Cardiac muscle cell (in vitro differentiated cells and primary cell): Measurements from ENCODE around the gene SRP72. TPM values are rescaled to one million over a fixed set of nuclear protein-coding genes. Genes with fewer than 3 reads are reported as not detected.

ENCODE experiments used
- DNase-seq, 2 donors: peaks; one replicate each; pipeline versions ENCODE4 v3.0.0 to v3.0.0-alpha.2; 2010 to 2017; ENCODE audit warnings: low read depth in 1 of 2, low spot score in 1 of 2
- H3K27ac ChIP-seq: fragments of 200-600 bp; sonication (generic); 2 replicates; pipeline ENCODE4 v1.5.1; 2016
- H3K27me3 ChIP-seq: fragments of 200-600 bp; sonication (generic); 2 replicates; pipeline ENCODE4 v1.6.0; 2016; ENCODE audit warnings: control low read depth
- H3K36me3 ChIP-seq: fragments of 200-600 bp; sonication (generic); 2 replicates; pipeline ENCODE4 v1.5.1; 2016; ENCODE audit warnings: control low read depth
- H3K4me1 ChIP-seq: fragments of 200-600 bp; sonication (generic); 2 replicates; pipeline ENCODE4 v1.8.1; 2017; ENCODE audit warnings: low read depth, mild to moderate bottlenecking, mixed run types
- H3K4me3 ChIP-seq: fragments of 200-600 bp; sonication (generic); 2 replicates; pipeline ENCODE4 v1.5.1; 2016; ENCODE audit warnings: mild to moderate bottlenecking
- H3K9me3 ChIP-seq: fragments of 200-600 bp; sonication (generic); 2 replicates; pipeline ENCODE4 v1.5.1; 2017; ENCODE audit warnings: low read depth, mild to moderate bottlenecking, control low read depth
- polyA plus RNA-seq: library from polyadenylated mRNA; unstranded; fragments of >200 nt; fragmentation: Nextera tagmentation; extraction: Ambion mirVana; gene quantifications from 2 replicates; pipeline ENCODE4 v1.2.1, GENCODE V29; 2016
- total RNA-seq: library from RNA; depleted of rRNA; stranded (reverse); fragments of >200 nt; gene quantifications from 2 replicates; pipeline ENCODE4 v1.2.3, GENCODE V29; 2016
- TF ChIP-seq, protein P1 (sequence below): IDR thresholded peaks from 2 replicates; pipeline ENCODE4 v1.5.1; 2012; ENCODE audit warnings: low read depth, mild to moderate bottlenecking, low read length

Gene SRP72
- total and polyA plus RNA-seq, 2 experiments from 2014 or later, result 46.9 to 87.1 TPM

DNA sequence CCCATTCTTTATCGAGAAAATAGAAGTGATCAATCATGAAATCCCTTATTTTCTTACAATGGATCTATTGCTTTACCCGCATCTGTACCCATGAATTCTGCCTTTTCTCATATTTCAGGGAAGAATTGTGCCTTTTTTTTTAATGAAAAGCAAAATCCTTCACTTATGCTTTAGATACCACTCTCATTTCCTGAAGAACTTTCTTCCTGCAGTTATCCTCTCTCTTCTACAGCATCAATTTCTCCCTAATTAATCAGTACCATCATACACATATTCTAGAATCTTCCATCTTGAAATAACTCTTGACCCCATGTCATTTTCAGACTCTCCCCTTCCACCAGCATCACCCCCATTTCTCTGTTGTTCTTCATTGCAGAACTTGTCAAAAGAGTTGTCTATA lies 64.8 kb downstream of the SRP72 start:
- TF ChIP-seq, protein P1, sequence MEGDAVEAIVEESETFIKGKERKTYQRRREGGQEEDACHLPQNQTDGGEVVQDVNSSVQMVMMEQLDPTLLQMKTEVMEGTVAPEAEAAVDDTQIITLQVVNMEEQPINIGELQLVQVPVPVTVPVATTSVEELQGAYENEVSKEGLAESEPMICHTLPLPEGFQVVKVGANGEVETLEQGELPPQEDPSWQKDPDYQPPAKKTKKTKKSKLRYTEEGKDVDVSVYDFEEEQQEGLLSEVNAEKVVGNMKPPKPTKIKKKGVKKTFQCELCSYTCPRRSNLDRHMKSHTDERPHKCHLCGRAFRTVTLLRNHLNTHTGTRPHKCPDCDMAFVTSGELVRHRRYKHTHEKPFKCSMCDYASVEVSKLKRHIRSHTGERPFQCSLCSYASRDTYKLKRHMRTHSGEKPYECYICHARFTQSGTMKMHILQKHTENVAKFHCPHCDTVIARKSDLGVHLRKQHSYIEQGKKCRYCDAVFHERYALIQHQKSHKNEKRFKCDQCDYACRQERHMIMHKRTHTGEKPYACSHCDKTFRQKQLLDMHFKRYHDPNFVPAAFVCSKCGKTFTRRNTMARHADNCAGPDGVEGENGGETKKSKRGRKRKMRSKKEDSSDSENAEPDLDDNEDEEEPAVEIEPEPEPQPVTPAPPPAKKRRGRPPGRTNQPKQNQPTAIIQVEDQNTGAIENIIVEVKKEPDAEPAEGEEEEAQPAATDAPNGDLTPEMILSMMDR, result no peak
- Histone ChIP-seq H3K27me3 (no peaks in the 10 kb centered on the region), H3K4me1 (peaks cover 7% of the 10 kb centered on the region), H3K4me3 (no peak overlapping the region), H3K36me3 (no peaks in the 10 kb centered on the region), H3K27ac (no peak overlapping the region), H3K9me3 (no peaks in the 10 kb centered on the region)
- DNase-seq, result no peak

DNA sequence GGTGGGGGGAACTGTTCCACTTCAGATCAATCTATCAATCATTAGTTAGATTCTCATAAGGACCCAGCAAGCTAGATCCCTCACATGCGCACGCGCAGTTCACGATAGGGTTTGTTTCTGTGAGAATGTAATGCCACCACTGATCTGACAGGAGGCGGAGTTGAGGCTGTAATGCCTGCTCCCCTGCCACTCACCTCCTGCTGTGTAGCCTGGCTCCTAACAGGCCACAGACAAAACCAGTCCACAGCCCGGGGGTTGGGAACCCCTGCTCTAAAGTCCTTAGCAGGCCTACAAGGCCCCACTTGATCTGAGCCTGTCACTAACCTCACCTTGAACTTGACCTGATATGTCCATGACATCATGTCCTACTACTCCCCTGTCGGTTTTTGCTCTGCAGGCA lies 68.5 kb downstream of the SRP72 start:
- TF ChIP-seq, protein P1, result no peak
- Histone ChIP-seq H3K36me3 (no peaks in the 10 kb centered on the region), H3K27ac (no peak overlapping the region), H3K4me1 (no peaks in the 10 kb centered on the region), H3K9me3 (no peaks in the 10 kb centered on the region), H3K4me3 (no peak overlapping the region), H3K27me3 (no peaks in the 10 kb centered on the region)
- no peak for DNase-seq

DNA sequence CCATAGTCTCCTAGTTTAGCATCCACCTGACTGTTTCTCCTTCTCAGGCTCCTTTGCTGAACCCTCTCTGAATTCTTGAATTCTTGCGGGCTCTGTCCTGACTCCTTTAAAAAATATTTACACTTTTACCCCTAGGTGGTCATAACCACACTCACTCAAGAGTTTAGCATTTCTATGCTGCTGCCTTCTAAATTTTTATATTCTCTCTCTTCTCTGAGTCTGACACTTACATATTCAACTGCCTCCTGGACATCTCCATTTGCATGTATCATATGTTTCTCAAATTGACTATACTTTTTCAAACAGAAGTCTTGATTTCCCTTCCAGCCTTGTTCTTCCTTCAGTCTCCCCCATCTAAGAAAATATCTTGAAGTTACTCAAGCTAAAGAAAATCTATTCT lies 69.7 kb downstream of the SRP72 start:
- Histone ChIP-seq H3K4me1 (no peaks in the 10 kb centered on the region), H3K4me3 (no peak overlapping the region), H3K27me3 (no peaks in the 10 kb centered on the region), H3K27ac (no peak overlapping the region), H3K9me3 (no peaks in the 10 kb centered on the region), H3K36me3 (no peaks in the 10 kb centered on the region)
- DNase-seq, result no peak
- TF ChIP-seq, protein P1, result no peak

DNA sequence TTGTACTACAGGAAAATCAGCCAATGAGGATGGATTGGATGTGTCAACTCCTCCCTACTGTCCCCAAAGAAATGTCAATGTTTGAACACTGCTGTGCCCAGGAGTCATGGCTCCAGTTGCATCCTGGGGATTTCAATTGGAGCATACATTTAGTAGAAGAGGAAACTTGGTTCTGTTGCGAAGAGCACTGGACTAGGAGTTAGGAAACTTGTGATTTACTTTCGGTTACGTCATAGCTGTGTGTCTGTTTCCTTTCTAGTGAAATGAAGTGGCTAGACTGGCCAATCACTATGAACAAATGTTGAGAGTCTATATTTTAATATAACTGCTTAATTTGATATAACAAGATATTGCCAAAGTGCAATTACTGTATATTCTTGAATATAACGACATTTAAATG lies 73.4 kb downstream of the SRP72 start:
- no peak overlapping the region for H3K4me3 ChIP-seq
- DNase-seq, result no peak
- no peaks in the 10 kb centered on the region for H3K36me3 ChIP-seq
- no peak overlapping the region for H3K27ac ChIP-seq
- TF ChIP-seq, protein P1, result no peak
- H3K4me1 ChIP-seq, result no peaks in the 10 kb centered on the region
- H3K9me3 ChIP-seq, result no peaks in the 10 kb centered on the region
- no peaks in the 10 kb centered on the region for H3K27me3 ChIP-seq

DNA sequence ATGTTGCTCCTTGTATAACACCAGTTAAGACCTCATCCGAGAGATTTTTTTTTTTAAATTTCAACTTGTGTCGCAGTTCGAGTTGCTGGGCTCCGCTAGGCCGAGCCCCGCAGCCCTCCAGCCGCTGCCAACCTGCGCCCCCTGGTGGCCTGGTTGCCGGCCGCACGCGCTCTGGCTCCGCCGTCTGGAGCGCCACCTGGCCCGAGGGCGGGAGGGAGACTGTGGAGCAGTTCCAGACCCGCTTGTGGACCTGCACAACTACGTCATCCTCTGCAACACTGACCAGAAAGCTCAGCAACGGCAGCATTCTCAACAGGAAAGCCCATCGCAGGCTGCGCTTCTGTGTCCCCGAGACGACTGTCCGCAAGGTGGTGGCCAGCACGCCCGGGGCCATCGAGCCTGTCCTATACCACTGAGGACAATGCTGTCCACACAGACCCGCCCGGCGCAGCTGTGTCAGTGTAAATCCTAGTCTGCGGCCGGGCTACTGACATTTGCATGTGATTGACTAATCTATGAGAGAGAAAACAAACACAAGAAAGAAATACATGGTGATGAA lies 77.2 kb downstream of the SRP72 start:
- Histone ChIP-seq H3K27ac (no peak overlapping the region), H3K4me3 (peak overlapping the region; percentile 20), H3K27me3 (no peaks in the 10 kb centered on the region), H3K4me1 (no peaks in the 10 kb centered on the region), H3K9me3 (no peaks in the 10 kb centered on the region), H3K36me3 (no peaks in the 10 kb centered on the region)
- TF ChIP-seq, protein P1, result peak; percentile 100
- DNase-seq, result peak; percentile 87 to 88
